ENCODE results near the gene STOM.
"Not testable (repeated sequence)": the region's sequence is repeated elsewhere in the genome, so short reads cannot be mapped to it uniquely, and the experiment has no call there.

Gene STOM

GRCh38 chr9:121297389-121297788 is 72.7 kb downstream of the STOM start:
- DNase-seq (ENCODE audit: low spot score in 2 of 2) (no peak), ATAC-seq (replicated peaks; ENCODE audit: extremely low read depth, poor library complexity, severe bottlenecking) (no peak)
- Mint-ChIP-seq H3K27ac (ENCODE audit: low read depth) (no peak overlapping the region), H3K4me1 (peaks cover 19% of the 10 kb centered on the region), H3K36me3 (ENCODE audit: insufficient read depth) (no peaks in the 10 kb centered on the region), H3K27me3 (peaks cover 28% of the 10 kb centered on the region), H3K4me3 (no peak overlapping the region), H3K9me3 (no peaks in the 10 kb centered on the region)

DNA sequence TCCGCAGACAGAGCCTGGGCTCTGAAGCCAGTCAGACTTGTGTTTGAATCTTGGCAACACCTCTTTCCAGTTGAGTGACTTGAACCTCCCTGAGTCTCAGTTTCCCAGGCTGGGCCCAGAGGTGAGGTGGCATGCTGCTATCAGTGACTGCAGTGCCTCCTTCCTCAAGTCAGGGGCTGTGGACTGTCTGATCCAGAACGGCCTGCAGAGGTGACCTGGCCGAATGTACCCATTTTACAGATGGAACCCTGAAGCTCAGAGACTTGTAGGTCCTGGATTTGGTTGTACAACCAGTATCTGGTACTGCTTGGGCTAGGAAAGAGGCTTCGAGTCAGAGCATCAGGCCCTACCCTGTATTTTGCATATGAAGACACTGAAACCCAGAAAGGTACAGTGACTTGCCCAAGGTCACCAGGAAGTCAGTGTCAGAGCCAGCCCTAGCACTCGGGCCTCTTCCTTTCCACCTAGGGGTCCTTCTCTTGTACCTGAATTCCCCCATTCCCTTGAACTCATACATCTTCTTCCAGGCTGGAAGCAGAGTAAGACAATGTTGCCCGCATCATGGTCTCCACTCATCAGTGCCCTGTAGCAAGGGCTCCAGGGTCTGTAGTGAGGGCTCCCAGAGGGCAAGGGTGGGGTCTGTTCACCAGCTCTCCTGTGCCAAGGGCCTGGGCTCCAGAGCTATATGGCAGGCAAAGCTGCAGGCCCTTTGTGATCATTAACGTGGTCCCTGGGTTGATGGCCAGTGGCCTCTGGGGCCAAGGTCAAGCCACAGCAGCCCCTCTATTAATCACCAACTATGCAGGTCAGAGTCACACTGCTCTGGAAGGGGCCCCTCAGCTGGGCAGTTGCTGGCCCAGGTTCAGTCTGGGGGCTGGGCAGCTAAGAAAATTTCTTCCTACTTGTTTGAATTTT is 73.6 kb downstream of the STOM start:
- Mint-ChIP-seq H3K9me3 (no peaks in the 10 kb centered on the region), H3K27me3 (peaks cover 28% of the 10 kb centered on the region), H3K36me3 (ENCODE audit: insufficient read depth) (no peaks in the 10 kb centered on the region), H3K4me1 (peaks cover 19% of the 10 kb centered on the region), H3K27ac (ENCODE audit: low read depth) (no peak overlapping the region), H3K4me3 (no peak overlapping the region)
- ATAC-seq (replicated peaks; ENCODE audit: extremely low read depth, poor library complexity, severe bottlenecking) (no peak), DNase-seq (ENCODE audit: low spot score in 2 of 2) (no peak)

- no peaks in the 10 kb centered on the region for H3K36me3 Mint-ChIP-seq (ENCODE audit: insufficient read depth)
- no peaks in the 10 kb centered on the region for H3K9me3 Mint-ChIP-seq
- H3K27me3 Mint-ChIP-seq, result peaks cover 25% of the 10 kb centered on the region
- H3K27ac Mint-ChIP-seq (ENCODE audit: low read depth), result no peak overlapping the region
- no peak overlapping the region for H3K4me3 Mint-ChIP-seq
- no peak for DNase-seq (ENCODE audit: low spot score in 2 of 2)
- H3K4me1 Mint-ChIP-seq, result peaks cover 19% of the 10 kb centered on the region
- no peak for ATAC-seq (replicated peaks; ENCODE audit: extremely low read depth, poor library complexity, severe bottlenecking)
Observed at GRCh38 chr9:121295662-121296191, 74.3 kb downstream of the STOM start.

GRCh38 chr9:121294866-121295661 is 75.0 kb downstream of the STOM start:
- H3K27ac Mint-ChIP-seq (ENCODE audit: low read depth), result no peak overlapping the region

DNA sequence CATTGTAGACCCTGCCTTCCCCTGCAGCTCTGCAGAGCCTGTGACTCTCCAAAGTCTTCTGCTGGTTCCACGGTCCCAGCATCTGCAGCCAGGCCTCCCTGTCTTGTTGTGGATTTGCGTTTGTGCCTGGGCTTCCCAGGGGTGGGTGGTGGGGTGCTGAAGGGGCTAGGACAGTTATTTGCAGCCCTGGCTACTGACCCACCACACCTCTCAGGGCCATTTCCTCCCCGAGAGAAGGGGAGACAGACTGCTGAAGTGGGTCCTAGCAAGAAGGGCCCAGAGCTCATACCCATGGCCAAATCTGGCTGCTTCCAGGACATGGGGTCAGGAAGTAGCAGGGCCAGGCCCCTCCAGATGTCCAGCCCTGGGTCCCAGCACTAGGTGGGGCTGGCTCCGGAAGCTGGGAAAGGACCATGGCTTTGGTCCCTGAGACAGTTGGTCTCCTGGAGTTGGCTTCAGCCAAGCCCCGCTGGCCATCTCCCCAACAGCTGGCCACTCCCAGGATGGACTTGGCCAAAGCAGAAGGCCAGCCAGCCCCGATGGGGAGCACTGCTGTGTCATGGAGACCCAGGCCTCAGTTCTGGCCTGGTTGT is 75.8 kb downstream of the STOM start:
- no peak overlapping the region for H3K4me3 Mint-ChIP-seq
- ATAC-seq (replicated peaks; ENCODE audit: extremely low read depth, poor library complexity, severe bottlenecking), result no peak
- no peak for DNase-seq (ENCODE audit: low spot score in 2 of 2)
- H3K27ac Mint-ChIP-seq (ENCODE audit: low read depth), result no peak overlapping the region
- H3K27me3 Mint-ChIP-seq, result peaks cover 14% of the 10 kb centered on the region
- no peaks in the 10 kb centered on the region for H3K9me3 Mint-ChIP-seq
- peaks cover 2% of the 10 kb centered on the region for H3K36me3 Mint-ChIP-seq (ENCODE audit: insufficient read depth)
- peaks cover 13% of the 10 kb centered on the region for H3K4me1 Mint-ChIP-seq

More at GRCh38 chr9:121294866-121295661, 75.0 kb downstream of the STOM start:
- Mint-ChIP-seq H3K4me3 (no peak overlapping the region), H3K36me3 (ENCODE audit: insufficient read depth) (peaks cover 1% of the 10 kb centered on the region), H3K9me3 (no peaks in the 10 kb centered on the region), H3K4me1 (peaks cover 15% of the 10 kb centered on the region), H3K27me3 (peaks cover 19% of the 10 kb centered on the region)
- DNase-seq (ENCODE audit: low spot score in 2 of 2) (no peak), ATAC-seq (replicated peaks; ENCODE audit: extremely low read depth, poor library complexity, severe bottlenecking) (no peak)

GRCh38 chr9:121292801-121293241 is 77.2 kb downstream of the STOM start:
- Mint-ChIP-seq H3K9me3 (no peaks in the 10 kb centered on the region), H3K4me3 (no peak overlapping the region), H3K4me1 (no peaks in the 10 kb centered on the region), H3K36me3 (ENCODE audit: insufficient read depth) (peaks cover 2% of the 10 kb centered on the region), H3K27me3 (peaks cover under 1% of the 10 kb centered on the region), H3K27ac (ENCODE audit: low read depth) (no peak overlapping the region)
- ATAC-seq (replicated peaks; ENCODE audit: extremely low read depth, poor library complexity, severe bottlenecking), result no peak
- DNase-seq (ENCODE audit: low spot score in 2 of 2), result no peak

GRCh38 chr9:121292051-121292450 is 78.0 kb downstream of the STOM start:
- ATAC-seq (replicated peaks; ENCODE audit: extremely low read depth, poor library complexity, severe bottlenecking), result no peak
- Mint-ChIP-seq H3K9me3 (no peaks in the 10 kb centered on the region), H3K36me3 (ENCODE audit: insufficient read depth) (peaks cover 2% of the 10 kb centered on the region), H3K4me1 (no peaks in the 10 kb centered on the region), H3K27ac (ENCODE audit: low read depth) (no peak overlapping the region), H3K4me3 (no peak overlapping the region), H3K27me3 (no peaks in the 10 kb centered on the region)
- DNase-seq (ENCODE audit: low spot score in 2 of 2), result no peak

DNA sequence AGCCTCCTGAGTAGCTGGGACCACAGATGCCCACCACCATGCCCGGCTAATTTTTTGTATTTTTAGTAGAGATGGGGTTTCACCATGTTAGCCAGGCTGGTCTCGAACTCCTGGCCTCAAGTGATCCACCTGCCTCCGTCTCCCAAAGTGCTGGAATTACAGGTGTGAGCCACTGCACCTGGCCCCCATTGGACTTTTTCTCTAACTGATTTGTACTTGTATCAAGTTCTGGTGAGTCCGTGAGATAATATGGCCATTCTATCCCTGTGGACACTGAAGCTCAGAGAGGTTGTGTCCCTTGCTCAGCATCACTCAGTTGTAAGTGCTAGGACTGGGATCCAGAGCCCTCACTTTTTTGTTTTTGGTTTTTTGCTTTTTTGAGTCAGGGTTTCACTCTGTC is 78.5 kb downstream of the STOM start:
- not testable (repeated sequence) for H3K9me3 Mint-ChIP-seq; ATAC-seq (replicated peaks; ENCODE audit: extremely low read depth, poor library complexity, severe bottlenecking); H3K4me1 Mint-ChIP-seq; H3K4me3 Mint-ChIP-seq; H3K27ac Mint-ChIP-seq (ENCODE audit: low read depth); H3K27me3 Mint-ChIP-seq; H3K36me3 Mint-ChIP-seq (ENCODE audit: insufficient read depth); DNase-seq (ENCODE audit: low spot score in 2 of 2)

GRCh38 chr9:121289772-121290370 is 80.2 kb downstream of the STOM start:
- ATAC-seq (replicated peaks; ENCODE audit: extremely low read depth, poor library complexity, severe bottlenecking), result no peak
- peaks cover 5% of the 10 kb centered on the region for H3K4me1 Mint-ChIP-seq
- H3K27ac Mint-ChIP-seq (ENCODE audit: low read depth), result no peak overlapping the region
- no peaks in the 10 kb centered on the region for H3K9me3 Mint-ChIP-seq
- no peak for DNase-seq (ENCODE audit: low spot score in 2 of 2)
- peaks cover 2% of the 10 kb centered on the region for H3K36me3 Mint-ChIP-seq (ENCODE audit: insufficient read depth)
- no peak overlapping the region for H3K4me3 Mint-ChIP-seq
- H3K27me3 Mint-ChIP-seq, result no peaks in the 10 kb centered on the region

DNA sequence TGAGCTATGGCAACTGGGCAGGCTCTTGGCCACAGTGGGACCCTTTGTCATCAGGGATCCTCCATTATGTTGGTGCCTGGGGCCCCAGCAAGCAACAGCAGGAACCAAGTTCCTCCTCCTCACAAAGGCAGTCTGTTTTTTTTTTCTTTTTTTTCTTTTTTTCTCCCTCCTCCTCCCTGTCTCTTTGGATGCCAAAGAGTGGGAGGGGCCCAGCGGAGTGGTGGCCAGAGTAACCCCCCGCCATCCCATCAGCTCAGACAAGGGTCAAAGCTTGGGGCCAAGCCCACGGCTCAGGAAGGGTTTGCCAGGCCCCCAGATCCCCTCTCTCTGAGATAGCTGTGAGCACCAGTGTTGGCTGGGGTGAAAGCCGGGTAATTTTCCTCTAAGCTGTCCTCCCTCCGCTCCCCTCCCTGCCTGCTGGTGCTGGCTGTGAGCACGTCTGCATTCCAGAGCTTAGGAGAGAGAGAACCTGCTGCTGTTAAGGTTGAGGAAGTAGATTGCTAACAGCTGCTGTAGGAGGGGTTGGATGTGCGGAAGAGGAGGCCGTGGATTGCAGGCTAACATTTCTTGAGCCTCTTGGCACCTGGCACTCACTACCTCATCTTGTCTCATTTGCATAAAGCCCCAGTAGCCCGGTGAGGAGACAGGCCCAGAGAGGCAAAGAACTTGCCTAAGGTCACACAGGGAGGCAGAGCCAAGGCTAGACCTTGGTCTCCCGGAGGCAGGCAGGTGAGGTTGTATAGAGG is 80.9 kb downstream of the STOM start:
- no peak overlapping the region for H3K4me3 Mint-ChIP-seq
- ATAC-seq (replicated peaks; ENCODE audit: extremely low read depth, poor library complexity, severe bottlenecking), result no peak
- H3K27me3 Mint-ChIP-seq, result no peaks in the 10 kb centered on the region
- no peak overlapping the region for H3K27ac Mint-ChIP-seq (ENCODE audit: low read depth)
- no peaks in the 10 kb centered on the region for H3K9me3 Mint-ChIP-seq
- peaks cover 2% of the 10 kb centered on the region for H3K36me3 Mint-ChIP-seq (ENCODE audit: insufficient read depth)
- no peak for DNase-seq (ENCODE audit: low spot score in 2 of 2)
- H3K4me1 Mint-ChIP-seq, result peaks cover 5% of the 10 kb centered on the region
